Stimulated activated naive CD8-positive, alpha-beta T cell treated with anti-CD3 and anti-CD28 coated beads, Interleukin-15, Interleukin-2, amounts not matched to agents 100 ng/mL and 50 ng/mL, for 24 hours (primary cell): ENCODE data around the gene OSBPL2.

ENCODE experiments used
- H3K27ac Mint-ChIP-seq: one replicate; pipeline ENCODE4 v1.8.0; 2021; ENCODE audit warnings: mild to moderate bottlenecking, mixed read lengths
- H3K27me3 Mint-ChIP-seq: one replicate; pipeline ENCODE4 v1.8.0; 2021; ENCODE audit warnings: mixed read lengths
- H3K36me3 Mint-ChIP-seq: one replicate; pipeline ENCODE4 v1.8.0; 2021; ENCODE audit warnings: low read depth, mixed read lengths
- H3K4me1 Mint-ChIP-seq: one replicate; pipeline ENCODE4 v1.8.0; 2021; ENCODE audit warnings: low read depth, mixed read lengths
- H3K4me3 Mint-ChIP-seq: one replicate; pipeline ENCODE4 v1.8.0; 2021; ENCODE audit warnings: mild to moderate bottlenecking, mixed read lengths
- H3K9me3 Mint-ChIP-seq: one replicate; pipeline ENCODE4 v1.8.0; 2021; ENCODE audit warnings: mixed read lengths

The OSBPL2 gene

DNA sequence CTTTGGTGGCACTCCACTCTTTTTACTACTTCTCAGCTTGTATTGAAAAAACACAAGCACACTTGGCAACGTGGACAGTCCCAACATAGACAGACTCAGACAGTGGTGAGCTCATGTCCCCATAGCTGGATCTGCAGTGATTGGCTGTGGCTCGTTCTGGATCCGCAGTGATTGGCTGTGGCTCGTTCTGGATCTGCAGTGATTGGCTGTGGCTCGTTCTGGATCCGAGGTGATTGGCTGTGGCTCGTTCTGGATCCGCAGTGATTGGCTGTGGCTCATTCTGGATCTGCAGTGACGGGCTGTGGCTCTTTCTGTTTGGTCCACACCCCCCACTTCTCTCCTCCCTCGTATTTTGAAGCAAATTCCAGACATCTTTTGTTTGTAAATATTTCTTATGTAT is 28.0 kb downstream of the OSBPL2 start:
- H3K27ac Mint-ChIP-seq: no peak overlapping the region
- no peaks in the 10 kb centered on the region for H3K9me3 Mint-ChIP-seq
- H3K36me3 Mint-ChIP-seq: peaks cover 30% of the 10 kb centered on the region
- H3K4me3 Mint-ChIP-seq: no peak overlapping the region
- no peaks in the 10 kb centered on the region for H3K27me3 Mint-ChIP-seq
- no peaks in the 10 kb centered on the region for H3K4me1 Mint-ChIP-seq

DNA sequence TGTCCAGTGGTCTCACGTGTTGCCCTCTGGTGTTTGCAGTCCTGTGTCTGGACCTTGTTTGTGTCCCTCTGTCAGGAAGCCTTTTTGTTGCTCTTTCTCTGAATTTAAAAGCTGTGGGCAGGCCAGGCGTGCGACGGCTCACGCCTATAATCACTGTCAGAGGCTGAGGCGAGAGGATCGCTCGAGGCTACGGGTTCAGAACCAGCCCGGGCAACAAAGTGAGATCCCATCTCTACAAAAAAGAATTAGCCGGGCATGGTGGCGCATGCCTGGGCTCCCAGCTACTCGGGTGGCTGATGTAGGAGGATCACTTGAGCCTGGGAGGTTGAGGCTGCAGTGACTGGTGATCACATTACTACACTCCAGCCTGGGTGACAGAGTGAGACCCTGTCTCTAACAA is 28.5 kb downstream of the OSBPL2 start:
- no peak overlapping the region for H3K27ac Mint-ChIP-seq
- H3K27me3 Mint-ChIP-seq: no peaks in the 10 kb centered on the region
- no peak overlapping the region for H3K4me3 Mint-ChIP-seq
- peaks cover 30% of the 10 kb centered on the region for H3K36me3 Mint-ChIP-seq
- H3K9me3 Mint-ChIP-seq: no peaks in the 10 kb centered on the region
- no peaks in the 10 kb centered on the region for H3K4me1 Mint-ChIP-seq

DNA sequence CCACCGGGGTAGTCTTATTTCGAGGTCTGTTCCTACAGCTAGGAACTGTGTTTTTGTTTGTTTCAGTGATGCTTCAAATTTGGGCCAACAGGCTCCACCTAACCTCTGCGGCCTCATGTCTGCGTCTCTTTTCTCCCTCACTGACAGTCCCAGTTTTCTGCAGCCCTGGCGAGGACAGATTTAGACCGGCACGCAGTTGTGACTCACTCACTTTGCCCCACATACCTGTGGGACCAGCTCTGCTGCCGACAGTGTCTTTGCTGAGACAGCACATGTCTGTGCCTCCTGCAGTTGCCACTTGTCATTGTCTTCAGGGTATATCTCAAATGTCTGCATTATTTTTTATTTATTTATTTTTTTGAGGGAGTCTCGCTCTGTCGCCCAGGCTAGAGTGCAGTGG is 29.2 kb downstream of the OSBPL2 start:
- no peak overlapping the region for H3K27ac Mint-ChIP-seq
- H3K27me3 Mint-ChIP-seq: no peaks in the 10 kb centered on the region
- no peak overlapping the region for H3K4me3 Mint-ChIP-seq
- peaks cover 26% of the 10 kb centered on the region for H3K36me3 Mint-ChIP-seq
- no peaks in the 10 kb centered on the region for H3K4me1 Mint-ChIP-seq
- no peaks in the 10 kb centered on the region for H3K9me3 Mint-ChIP-seq

DNA sequence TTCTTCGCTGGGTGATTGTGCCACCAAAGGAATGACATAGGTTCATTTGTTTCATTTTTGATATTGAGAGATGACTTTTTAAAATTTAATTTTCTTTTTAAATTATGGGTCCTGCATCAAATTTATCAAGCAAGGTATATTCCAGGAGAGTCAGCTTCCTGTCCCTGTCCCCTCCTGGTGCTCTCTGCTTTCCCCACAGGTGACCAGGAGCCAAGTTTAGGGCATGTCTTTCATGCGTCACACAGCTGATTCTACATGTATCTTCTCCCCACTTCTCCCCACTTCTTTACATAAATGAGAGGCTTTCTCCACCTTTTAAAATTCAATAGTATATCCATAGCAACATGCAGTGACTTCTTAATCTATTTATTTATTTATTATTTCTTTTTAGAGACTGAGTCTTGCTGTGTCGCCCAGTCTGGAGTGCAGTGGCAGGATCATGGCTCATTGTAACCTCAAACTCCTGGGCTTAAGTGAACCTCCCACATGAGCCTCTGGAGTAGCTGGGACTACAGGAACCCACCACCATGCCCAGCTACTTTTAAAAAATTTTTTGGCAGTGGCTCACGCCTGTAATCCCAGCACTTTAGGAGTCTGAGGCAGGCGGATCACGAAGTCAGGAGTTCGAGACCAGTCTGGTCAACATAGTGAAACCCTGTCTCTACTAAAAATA is 30.0 kb downstream of the OSBPL2 start:
- Mint-ChIP-seq H3K27ac (no peak overlapping the region), H3K9me3 (no peaks in the 10 kb centered on the region), H3K27me3 (no peaks in the 10 kb centered on the region), H3K36me3 (peaks cover 26% of the 10 kb centered on the region), H3K4me1 (no peaks in the 10 kb centered on the region), H3K4me3 (no peak overlapping the region)

DNA sequence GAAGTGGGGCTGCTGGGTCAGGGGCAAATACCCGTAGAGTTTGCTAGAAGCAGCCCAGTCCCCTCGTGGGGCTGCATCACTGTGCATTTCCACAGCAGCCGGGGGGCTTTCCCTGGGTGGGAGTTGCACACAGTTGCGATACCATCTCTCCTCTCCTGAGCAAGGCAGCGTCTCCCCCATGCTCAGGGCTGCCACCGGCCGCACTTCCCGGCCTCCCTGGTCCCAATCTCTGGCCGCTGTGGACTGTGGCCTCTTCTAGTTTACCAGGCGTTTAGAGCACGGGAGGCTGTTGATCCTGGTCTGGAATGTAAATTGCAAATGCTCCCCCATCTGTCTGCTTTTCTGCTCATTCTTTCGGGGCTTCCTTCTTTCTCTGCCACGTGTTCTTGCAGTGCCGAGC is 31.1 kb downstream of the OSBPL2 start:
- Mint-ChIP-seq H3K4me1 (no peaks in the 10 kb centered on the region), H3K27ac (no peak overlapping the region), H3K9me3 (no peaks in the 10 kb centered on the region), H3K4me3 (no peak overlapping the region), H3K36me3 (peaks cover 25% of the 10 kb centered on the region), H3K27me3 (no peaks in the 10 kb centered on the region)

DNA sequence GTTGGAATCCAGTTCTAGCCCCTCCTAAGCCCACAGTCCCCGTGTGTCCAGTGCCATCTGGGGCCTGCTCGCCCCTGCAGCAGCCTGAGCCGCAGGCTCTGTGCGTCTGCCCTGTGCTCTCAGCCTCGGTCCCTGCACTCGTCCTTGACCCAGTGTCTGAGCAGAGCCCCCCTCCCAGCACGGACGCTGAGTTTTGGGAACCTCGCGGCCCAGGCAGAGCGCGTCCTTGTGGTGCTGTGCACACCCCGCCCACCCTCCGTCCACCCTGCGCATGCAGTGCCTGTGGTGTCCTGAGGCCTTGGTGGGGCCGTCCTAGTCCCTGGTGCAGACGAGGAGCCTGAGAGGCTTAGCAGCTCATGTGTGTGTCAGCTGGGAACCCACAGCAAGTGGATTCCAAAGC is 31.6 kb downstream of the OSBPL2 start:
- Mint-ChIP-seq H3K4me1 (no peaks in the 10 kb centered on the region), H3K4me3 (no peak overlapping the region), H3K27ac (no peak overlapping the region), H3K36me3 (peaks cover 25% of the 10 kb centered on the region), H3K9me3 (no peaks in the 10 kb centered on the region), H3K27me3 (no peaks in the 10 kb centered on the region)

DNA sequence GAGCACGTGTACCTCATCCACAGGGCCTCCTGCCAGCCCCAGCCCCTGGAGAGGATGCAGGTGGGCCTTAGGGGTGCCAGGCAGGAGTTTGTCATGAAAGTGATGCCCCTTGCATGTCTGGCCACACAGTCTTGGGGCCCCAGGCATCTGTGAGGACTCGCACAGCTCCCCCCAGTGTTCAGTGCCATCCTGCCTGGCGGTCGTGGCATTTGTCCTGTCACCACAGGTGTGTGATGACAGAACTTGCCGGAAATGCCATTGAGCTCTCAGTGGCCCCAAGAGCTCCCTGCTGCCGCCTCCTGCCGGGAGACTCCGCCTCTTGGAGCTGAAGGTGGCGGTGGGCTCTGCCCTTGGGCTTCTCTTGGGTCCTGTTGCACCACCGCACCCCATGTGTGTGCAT is 33.9 kb downstream of the OSBPL2 start:
- H3K4me1 Mint-ChIP-seq: no peaks in the 10 kb centered on the region
- H3K27ac Mint-ChIP-seq: no peak overlapping the region
- H3K9me3 Mint-ChIP-seq: no peaks in the 10 kb centered on the region
- peaks cover 16% of the 10 kb centered on the region for H3K36me3 Mint-ChIP-seq
- H3K4me3 Mint-ChIP-seq: no peak overlapping the region
- no peaks in the 10 kb centered on the region for H3K27me3 Mint-ChIP-seq

DNA sequence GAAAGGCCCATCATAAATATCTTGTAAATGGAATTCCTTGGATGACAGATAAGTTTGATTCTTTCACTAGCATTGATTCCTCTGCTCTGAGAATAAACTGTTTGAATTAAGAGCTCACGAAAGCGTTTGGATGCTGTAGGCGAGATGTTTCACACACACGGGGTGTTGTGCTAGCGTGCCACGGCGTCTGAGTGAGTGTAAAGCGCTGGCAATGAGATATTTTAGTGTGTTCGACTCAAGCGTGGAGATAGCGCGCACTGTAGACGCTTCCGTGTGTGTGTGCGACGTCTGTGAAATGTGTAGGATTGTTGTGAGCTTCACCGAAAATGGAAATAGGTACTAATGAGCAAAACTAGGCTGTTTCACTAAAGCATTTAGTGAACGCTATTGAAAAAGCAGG is 35.1 kb downstream of the OSBPL2 start:
- Mint-ChIP-seq H3K4me3 (no peak overlapping the region), H3K4me1 (no peaks in the 10 kb centered on the region), H3K36me3 (peaks cover 16% of the 10 kb centered on the region), H3K9me3 (no peaks in the 10 kb centered on the region), H3K27me3 (no peaks in the 10 kb centered on the region), H3K27ac (no peak overlapping the region)

DNA sequence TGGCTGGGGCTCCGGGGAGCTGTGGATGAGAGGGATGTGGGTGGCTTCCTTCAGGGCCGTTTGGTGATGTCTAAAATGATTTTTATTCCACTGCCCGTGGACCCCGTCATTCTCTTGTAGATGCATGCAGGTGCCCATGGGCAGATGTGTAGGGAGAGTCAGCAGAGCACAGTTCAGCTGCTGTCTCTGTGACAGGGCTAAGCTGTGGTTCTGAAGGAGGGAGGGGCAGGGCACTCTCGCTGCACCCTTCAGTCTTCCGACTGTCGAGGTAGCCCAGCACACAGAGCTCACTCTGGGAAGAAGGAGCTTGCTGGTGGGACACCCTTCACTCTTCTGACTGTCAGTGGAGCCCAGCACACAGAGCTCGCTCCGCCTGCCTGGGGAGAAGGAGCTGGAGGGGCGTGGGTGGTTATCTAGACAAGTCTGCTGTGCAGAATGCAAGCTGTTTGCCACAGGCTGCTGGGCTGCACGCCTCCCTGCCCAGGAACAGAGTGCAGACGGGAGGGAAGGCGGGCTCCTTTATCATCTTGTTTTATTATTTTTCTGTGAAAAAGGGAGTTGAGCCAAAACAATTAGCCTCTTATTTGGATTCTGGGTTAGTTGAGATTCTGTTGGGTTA is 36.1 kb downstream of the OSBPL2 start:
- peaks cover 26% of the 10 kb centered on the region for H3K36me3 Mint-ChIP-seq
- no peaks in the 10 kb centered on the region for H3K9me3 Mint-ChIP-seq
- H3K27ac Mint-ChIP-seq: peak overlapping the region; percentile 56
- no peaks in the 10 kb centered on the region for H3K27me3 Mint-ChIP-seq
- no peaks in the 10 kb centered on the region for H3K4me1 Mint-ChIP-seq
- H3K4me3 Mint-ChIP-seq: no peak overlapping the region

DNA sequence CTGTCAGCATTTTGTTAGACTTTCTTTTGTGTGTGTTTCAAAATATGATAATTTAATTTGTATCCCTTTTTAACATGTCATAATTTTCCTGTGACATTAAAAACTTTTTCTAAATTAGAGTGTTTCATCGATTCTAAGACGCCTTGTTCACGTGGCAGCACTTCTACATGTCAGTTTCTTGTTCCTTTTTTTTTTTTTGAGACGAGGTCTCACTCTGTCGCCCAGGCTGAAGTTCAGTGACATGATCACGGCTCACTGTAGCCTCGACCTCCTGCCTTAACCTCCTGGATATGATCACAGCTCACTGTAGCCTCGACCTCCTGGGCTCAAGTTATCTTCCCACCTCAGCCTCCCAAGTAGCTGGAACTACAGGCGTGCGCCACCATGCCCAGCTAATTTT is 36.9 kb downstream of the OSBPL2 start:
- H3K27ac Mint-ChIP-seq: no peak overlapping the region
- H3K4me1 Mint-ChIP-seq: no peaks in the 10 kb centered on the region
- no peaks in the 10 kb centered on the region for H3K9me3 Mint-ChIP-seq
- H3K4me3 Mint-ChIP-seq: no peak overlapping the region
- H3K36me3 Mint-ChIP-seq: peaks cover 27% of the 10 kb centered on the region
- H3K27me3 Mint-ChIP-seq: no peaks in the 10 kb centered on the region

DNA sequence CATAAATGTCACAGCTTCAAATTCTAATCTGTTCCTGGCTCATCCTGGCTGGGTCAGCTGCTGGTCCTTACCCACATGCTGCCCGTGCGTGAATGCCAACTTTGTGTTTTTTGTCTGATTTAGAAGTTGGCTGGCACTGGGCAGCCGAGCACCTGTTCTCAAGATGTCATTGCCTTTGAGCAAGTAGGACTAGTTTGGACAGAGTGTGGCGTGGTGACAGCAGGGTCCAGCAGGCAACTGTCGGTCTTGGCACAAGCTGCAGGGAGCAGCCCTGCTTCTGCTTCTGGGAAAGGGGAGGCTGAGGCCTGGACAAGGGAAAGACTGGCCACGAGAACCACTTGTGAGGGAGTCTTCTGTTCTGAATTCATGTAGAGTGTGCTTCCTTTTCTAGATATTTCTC is 38.1 kb downstream of the OSBPL2 start:
- Mint-ChIP-seq H3K4me3 (no peak overlapping the region), H3K9me3 (no peaks in the 10 kb centered on the region), H3K36me3 (peaks cover 34% of the 10 kb centered on the region), H3K4me1 (no peaks in the 10 kb centered on the region), H3K27me3 (no peaks in the 10 kb centered on the region), H3K27ac (no peak overlapping the region)

DNA sequence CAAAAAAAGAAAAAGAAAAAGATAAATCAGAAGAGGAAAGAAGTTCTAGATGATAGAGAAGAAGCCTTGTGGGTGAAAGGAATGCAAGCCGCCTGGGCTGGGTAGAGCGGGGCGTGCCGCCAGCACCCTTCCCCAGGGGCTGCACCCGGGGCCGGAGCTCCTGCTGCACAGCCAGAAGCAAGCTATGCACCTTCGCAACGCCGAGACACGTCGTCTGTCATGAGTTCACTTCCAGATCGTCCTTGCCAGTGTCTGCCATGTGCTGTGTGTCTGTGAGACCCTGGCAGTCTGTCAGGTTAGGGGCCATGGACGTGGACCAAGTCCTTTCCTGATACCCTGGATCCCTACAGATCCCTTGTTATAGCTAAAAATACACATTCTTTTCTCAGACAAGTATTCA is 38.9 kb downstream of the OSBPL2 start:
- Mint-ChIP-seq H3K4me1 (no peaks in the 10 kb centered on the region), H3K9me3 (no peaks in the 10 kb centered on the region), H3K27ac (no peak overlapping the region), H3K27me3 (no peaks in the 10 kb centered on the region), H3K36me3 (peaks cover 40% of the 10 kb centered on the region), H3K4me3 (no peak overlapping the region)

DNA sequence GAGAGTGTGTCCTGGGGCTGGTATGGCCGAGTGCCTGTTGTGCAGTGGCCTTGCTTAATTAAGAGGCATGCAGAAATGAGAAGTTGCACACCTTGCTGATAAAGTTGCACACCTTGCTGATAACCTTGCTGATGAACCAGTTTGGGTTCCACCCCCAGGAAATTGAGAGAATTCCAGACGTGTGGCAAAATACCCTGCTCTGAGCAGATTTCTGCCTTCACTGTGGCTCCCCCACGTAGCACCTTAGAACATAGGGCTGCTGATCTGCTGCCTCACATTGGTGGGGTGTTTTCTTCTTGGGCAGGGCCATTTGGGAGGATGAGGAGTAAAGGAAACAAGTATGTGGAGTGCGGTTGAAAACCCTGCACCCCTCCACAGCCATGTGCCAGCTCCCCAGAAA is 42.0 kb downstream of the OSBPL2 start:
- peaks cover 29% of the 10 kb centered on the region for H3K36me3 Mint-ChIP-seq

DNA sequence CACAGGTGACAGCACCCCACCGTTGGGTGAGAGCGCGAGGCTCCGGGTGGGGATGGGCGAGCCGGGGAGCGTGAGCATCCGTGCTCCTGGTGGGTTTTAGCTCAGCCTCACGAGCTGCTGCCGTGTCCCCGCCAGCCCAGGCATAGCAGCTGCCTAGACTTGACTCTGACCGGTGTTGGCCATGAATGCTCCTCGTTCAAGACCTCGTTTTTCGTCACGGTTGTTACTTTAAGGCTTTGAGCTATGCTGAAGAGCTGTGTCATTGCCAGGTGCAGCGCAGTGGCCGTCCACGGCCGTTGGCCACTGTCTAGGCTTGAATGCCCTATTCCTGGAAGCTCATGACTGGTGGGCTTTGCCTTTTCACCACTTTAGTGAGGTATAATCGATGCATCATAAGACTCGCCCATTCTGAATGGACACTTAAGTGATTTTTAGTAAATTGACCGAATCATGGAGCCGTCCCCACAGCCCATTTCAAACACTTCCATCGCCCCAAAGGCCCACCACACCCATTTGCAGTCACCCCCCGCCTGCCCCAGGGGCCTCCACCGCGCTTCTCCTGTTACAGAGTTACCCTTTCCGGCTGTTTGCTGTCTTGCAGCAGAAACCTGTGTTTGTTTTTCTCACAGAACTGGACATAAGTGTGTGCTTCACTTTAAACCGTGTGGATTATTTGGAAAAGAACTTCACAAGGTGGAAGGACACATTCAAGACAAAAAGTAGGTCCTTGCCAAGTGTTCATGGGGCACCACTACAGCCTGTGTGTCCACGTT is 43.0 kb downstream of the OSBPL2 start:
- H3K36me3 Mint-ChIP-seq: peaks cover 25% of the 10 kb centered on the region
- H3K27me3 Mint-ChIP-seq: no peaks in the 10 kb centered on the region
- H3K4me1 Mint-ChIP-seq: no peaks in the 10 kb centered on the region
- no peak overlapping the region for H3K27ac Mint-ChIP-seq
- no peaks in the 10 kb centered on the region for H3K9me3 Mint-ChIP-seq
- no peak overlapping the region for H3K4me3 Mint-ChIP-seq

More for the DNA sequence above, 42.0 kb downstream of the OSBPL2 start:
- H3K4me1 Mint-ChIP-seq: no peaks in the 10 kb centered on the region
- no peak overlapping the region for H3K4me3 Mint-ChIP-seq
- no peaks in the 10 kb centered on the region for H3K27me3 Mint-ChIP-seq
- H3K9me3 Mint-ChIP-seq: no peaks in the 10 kb centered on the region
- no peak overlapping the region for H3K27ac Mint-ChIP-seq

DNA sequence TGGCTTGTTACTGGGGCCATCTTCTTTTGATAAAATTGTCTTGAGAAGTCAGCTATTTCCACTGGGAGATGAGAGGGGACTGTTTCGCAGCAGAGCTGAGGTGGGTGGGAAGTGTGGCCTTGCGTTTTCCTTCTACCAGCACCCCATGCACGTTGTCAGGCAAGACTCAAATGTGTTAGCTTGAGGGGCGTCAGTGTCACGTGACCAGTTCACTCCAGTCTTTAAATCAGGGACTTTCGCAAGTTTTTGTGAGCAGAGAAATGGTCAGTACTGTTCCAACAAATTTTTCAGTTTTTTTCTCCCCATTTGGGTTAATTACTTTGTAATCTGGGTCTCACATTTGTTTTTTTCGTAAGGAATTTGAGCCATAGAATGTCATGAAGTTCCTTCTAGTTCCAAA is 43.8 kb downstream of the OSBPL2 start:
- peaks cover 24% of the 10 kb centered on the region for H3K36me3 Mint-ChIP-seq
- H3K4me1 Mint-ChIP-seq: no peaks in the 10 kb centered on the region
- no peak overlapping the region for H3K27ac Mint-ChIP-seq
- H3K9me3 Mint-ChIP-seq: no peaks in the 10 kb centered on the region
- H3K4me3 Mint-ChIP-seq: no peak overlapping the region
- H3K27me3 Mint-ChIP-seq: no peaks in the 10 kb centered on the region
